GM21723 (cell line): Measurements from ENCODE around the gene MON2.

Source experiments
- ATAC-seq: cut with Tn5 transposase; IDR thresholded peaks from one replicate; pipeline ENCODE4 v1.9.1; 2021; ENCODE audit warnings: mild to moderate bottlenecking, moderate library complexity; ENCODE audit not compliant: unreplicated experiment

Gene MON2

DNA sequence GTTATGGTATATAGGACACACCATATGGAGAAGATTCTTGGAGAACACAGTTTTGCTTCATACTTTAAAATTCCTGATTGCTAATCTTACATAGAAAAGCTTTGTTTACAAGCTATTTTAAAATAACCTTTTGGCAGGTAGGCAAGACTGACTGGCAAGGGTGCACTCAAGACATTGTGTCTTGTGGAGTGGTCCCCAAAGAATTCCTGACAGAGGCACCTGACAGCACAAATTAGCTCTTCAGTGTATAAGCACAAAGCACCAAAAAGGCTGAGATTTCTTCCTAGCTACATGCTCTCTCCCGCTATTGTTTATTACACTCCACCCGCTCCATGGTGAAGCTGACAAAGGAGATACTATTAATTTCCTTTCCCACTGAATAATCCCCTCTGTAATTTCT lies 139.4 kb downstream of the MON2 start:
- no peak for ATAC-seq

DNA sequence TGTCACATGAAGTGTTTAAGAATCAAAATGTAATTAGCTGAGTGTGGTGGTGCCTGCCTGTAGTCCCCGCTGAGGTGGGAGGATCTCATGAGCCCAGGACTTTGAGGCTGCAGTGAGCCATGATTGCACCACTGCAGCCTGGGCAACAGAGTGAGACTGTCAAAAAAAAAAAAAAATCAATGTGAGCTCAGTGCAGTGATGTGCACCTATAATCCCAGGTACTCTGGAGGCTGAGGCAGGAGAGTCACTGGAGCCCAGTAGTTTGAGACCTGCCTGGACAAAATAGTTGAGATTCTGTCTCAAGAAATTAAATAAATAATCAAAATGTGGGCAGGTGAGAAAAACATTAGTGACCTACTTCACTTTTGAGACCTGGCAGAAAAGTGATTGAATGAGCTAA lies 140.0 kb downstream of the MON2 start:
- no peak for ATAC-seq

DNA sequence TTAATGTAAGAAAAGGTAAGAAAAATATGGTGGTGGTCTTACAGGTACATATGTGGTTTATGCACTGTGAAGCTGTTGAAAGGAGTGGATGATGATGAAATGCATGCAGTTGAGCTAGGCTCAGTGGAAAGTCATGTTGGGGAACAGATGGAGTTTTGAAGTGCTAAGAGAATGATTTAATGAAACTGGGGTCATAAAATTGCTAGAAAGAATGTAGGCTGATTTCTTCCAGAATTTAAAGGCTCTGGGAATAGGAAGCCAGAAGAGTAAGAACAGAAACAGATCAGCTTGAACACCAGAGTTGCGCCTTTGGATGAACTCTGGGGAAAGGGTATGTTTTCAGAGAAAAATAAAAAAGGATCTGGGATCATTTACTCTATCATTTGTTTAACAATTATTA lies 146.5 kb downstream of the MON2 start:
- no peak for ATAC-seq

DNA sequence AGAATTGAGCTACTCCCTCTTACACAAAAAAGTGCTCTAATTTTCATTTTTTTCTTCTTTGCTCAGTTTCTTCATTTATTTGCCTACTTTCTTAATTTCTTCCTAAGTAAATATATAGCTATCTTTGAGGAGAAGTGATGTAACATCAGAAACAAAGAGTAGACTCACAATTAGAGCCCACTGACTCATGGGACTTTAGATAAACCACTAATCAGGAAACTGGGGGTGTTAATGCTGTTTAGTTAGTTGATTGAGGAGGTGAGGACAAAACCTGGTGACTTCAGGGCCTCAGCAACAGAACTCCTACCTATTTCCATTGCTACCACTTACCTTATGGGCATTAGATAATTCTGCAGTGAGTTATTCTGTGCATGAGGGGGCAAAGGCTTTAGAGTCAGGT lies 151.7 kb downstream of the MON2 start:
- no peak for ATAC-seq

GRCh38 chr12:62618930-62619329 lies 152.3 kb downstream of the MON2 start:
- ATAC-seq = no peak

DNA sequence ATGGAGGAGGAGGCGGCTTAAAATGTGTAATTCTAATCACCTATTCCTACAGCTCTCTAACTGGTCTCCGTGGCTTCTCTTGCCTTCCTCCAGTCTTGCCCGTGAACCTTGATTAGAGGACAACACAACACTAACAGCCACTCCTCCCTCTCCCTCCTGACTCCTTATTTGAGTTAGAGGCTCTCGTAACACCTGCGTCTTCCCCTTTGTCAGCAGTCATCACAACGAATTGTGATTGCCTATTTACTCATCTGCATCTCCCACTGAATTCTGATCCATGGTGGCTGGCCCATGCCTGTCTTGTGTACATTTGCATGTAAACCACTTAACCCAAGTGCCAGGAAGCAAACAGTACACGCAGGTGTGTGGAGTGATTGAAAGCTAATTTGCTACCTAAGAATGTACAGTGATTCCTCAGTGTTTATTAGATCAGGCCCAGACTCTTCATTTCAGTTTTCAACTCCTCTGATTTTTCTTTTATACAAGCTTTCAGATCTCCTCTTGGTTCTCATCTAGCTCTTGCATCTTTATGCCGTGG lies 154.5 kb downstream of the MON2 start:
- ATAC-seq = no peak

GRCh38 chr12:62622177-62622576 lies 155.6 kb downstream of the MON2 start:
- no peak for ATAC-seq

- no peak for ATAC-seq
Measured at GRCh38 chr12:62625228-62625627, 158.6 kb downstream of the MON2 start.

GRCh38 chr12:62627181-62627580 lies 160.6 kb downstream of the MON2 start:
- ATAC-seq = no peak

DNA sequence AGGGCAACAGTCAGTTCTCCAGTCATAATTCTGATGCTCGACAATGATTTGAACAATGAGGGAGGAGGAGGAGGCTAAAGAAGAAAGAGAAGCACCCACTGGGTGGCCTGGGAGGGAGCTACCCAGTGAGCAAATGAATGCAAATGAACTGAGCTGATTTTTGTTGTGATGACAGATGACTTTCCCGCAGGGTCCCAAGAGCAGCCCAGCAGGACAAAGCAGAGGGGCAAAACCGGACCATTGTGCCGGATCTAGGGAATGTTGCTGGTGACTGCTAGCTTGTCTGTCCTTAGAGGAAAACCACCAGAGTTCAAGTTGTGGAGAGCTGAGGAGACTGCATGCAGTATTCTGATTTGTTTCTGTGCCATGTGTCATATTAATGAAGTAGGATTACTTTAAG lies 162.8 kb downstream of the MON2 start:
- ATAC-seq = no peak

DNA sequence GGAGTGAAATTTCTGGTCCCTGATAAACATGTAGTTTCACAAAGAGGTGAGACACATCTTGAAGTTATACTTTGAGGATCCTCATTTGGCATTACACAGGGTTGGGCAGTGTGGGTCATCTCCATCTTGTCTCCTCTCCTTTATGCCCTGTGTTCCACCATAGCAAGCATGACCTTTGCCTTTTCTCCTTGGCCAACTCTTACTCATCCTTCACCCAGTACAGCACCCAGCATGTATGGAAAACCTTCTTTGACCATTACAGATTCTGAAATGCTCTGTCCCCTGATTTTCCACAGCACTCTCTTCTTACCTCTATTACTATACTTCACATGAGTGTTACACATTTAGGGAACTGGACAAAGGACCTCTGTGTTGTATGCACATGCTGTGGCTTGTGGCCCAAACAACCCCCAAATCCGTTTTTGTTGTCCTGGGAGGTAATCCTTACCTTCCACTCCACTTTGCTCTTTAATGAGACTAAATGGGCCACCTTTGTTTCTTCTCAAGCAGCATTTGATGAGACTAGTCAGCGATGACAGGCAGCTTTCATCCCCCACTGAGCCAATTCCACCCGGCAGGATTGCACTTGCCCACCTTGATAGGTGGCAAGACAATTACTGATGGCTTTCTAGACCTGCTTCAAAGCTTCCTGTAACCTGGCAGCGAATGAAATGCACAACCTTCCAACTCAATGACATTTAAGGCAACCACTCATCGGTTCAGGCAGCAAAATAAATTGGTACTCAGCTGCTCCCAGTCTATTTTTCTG lies 163.5 kb downstream of the MON2 start:
- ATAC-seq = no peak

DNA sequence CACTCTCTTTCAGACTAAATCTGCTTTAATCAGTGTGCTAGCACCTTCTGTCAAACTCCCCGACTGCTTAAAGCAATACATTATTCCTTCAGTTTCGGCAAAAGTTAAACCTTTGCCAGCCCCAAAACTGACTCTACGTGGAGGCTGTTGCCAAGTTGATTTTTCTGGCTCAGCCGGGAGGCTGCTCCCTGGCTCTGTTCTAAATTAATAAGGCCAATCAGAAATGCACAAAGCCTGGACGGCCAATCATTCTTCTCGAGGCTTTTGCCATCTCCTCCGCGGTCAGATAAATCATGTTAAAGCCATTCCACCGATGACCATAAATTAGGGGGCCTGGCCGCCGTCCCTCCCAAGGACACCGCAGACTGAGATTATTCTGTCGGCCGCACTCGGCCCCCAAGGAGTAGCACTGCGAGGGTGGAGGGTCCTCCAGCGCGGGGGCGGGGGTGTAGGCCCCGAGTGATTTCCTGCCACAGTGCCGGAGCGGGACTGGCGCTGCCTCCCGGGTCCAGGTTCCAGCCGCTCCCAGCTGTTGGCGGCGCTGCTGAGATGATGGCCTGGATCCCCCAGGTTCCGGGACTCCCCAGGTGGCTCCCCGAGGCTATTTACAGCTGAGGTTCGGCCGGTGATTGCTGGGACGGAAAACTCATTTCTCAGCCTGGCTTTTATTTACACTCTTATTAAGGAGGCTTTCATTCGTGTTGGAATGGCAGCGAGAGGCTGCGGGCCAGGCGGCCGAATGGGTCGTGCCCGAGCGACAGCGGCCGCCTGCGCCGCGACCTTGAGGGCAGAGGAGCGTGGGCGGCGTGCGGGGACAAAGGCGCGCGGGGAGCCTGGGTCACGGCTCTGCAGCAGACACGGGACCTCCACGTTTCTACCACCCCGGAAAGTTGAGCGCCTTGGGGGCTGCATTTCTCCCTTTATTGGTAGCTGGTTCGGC lies 165.1 kb downstream of the MON2 start:
- peak; percentile 84 for ATAC-seq

- ATAC-seq = peak; percentile 52
Measured at GRCh38 chr12:62632411-62632918, 165.8 kb downstream of the MON2 start.

GRCh38 chr12:62635649-62636048 lies 169.0 kb downstream of the MON2 start:
- no peak for ATAC-seq

DNA sequence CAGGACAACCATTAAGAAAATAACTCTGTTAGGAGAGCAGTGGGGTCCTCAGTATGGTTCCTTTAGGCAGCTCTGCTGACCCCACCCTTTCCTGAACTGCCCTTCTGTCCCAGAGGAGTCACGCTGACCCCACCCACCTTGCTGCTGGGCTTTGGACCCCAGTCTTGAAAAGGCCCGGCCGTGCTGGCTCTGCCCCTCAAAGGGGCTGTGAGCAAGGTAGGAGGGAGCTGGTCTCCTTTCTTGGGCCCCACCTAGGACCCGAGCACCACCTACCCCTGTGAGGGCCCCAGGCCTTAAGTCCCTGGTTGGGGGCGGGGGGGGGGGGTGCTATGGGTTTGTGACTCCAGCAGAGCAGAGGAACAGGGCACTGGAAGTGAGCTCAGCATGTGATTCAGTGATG lies 171.1 kb downstream of the MON2 start:
- no peak for ATAC-seq

GRCh38 chr12:62640910-62641448 lies 174.4 kb downstream of the MON2 start:
- ATAC-seq = peak; percentile 95

GRCh38 chr12:62642486-62642885 lies 175.9 kb downstream of the MON2 start:
- ATAC-seq = no peak

GRCh38 chr12:62643486-62643885 lies 176.9 kb downstream of the MON2 start:
- ATAC-seq = no peak

GRCh38 chr12:62646566-62646965 lies 179.9 kb downstream of the MON2 start:
- ATAC-seq = no peak

DNA sequence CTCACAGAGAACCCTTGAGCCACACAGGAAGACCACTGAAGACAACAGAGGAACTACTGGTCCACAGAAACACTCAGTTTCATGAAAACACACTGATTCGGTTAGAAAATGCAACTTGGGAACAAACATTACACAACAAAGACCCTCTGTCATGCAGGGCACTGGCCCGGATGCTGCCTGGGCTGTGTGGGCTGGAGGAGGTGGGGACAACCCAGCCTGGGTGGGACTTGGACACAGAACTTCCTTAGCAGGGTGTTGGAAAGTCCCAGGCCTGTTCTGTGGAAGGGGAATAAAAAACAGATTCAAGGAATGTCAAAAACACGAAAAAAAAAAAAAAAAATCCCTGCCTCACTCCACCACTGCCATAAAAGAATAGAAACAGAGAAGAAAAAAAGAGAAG lies 181.0 kb downstream of the MON2 start:
- ATAC-seq = no peak

- ATAC-seq = no peak
Measured at GRCh38 chr12:62649412-62650138, 182.9 kb downstream of the MON2 start.
